Measurements from ENCODE around the gene RAET1E.

- TF ChIP-seq, protein P1, sequence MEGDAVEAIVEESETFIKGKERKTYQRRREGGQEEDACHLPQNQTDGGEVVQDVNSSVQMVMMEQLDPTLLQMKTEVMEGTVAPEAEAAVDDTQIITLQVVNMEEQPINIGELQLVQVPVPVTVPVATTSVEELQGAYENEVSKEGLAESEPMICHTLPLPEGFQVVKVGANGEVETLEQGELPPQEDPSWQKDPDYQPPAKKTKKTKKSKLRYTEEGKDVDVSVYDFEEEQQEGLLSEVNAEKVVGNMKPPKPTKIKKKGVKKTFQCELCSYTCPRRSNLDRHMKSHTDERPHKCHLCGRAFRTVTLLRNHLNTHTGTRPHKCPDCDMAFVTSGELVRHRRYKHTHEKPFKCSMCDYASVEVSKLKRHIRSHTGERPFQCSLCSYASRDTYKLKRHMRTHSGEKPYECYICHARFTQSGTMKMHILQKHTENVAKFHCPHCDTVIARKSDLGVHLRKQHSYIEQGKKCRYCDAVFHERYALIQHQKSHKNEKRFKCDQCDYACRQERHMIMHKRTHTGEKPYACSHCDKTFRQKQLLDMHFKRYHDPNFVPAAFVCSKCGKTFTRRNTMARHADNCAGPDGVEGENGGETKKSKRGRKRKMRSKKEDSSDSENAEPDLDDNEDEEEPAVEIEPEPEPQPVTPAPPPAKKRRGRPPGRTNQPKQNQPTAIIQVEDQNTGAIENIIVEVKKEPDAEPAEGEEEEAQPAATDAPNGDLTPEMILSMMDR (conservative IDR thresholded peaks at IDR 0.05; ENCODE audit: low read depth in 2 of 2): no peak
- TF ChIP-seq EZH2phosphoT487 (IDR thresholded peaks at IDR 0.05; ENCODE audit: unreplicated experiment) (no peak), NANOG (IDR thresholded peaks at IDR 0.05; ENCODE audit: borderline replicate concordance) (no peak), POLR2AphosphoS5 (IDR thresholded peaks at IDR 0.05; ENCODE audit: low read depth) (no peak)
- TF ChIP-seq, protein P2, sequence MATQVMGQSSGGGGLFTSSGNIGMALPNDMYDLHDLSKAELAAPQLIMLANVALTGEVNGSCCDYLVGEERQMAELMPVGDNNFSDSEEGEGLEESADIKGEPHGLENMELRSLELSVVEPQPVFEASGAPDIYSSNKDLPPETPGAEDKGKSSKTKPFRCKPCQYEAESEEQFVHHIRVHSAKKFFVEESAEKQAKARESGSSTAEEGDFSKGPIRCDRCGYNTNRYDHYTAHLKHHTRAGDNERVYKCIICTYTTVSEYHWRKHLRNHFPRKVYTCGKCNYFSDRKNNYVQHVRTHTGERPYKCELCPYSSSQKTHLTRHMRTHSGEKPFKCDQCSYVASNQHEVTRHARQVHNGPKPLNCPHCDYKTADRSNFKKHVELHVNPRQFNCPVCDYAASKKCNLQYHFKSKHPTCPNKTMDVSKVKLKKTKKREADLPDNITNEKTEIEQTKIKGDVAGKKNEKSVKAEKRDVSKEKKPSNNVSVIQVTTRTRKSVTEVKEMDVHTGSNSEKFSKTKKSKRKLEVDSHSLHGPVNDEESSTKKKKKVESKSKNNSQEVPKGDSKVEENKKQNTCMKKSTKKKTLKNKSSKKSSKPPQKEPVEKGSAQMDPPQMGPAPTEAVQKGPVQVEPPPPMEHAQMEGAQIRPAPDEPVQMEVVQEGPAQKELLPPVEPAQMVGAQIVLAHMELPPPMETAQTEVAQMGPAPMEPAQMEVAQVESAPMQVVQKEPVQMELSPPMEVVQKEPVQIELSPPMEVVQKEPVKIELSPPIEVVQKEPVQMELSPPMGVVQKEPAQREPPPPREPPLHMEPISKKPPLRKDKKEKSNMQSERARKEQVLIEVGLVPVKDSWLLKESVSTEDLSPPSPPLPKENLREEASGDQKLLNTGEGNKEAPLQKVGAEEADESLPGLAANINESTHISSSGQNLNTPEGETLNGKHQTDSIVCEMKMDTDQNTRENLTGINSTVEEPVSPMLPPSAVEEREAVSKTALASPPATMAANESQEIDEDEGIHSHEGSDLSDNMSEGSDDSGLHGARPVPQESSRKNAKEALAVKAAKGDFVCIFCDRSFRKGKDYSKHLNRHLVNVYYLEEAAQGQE (IDR thresholded peaks at IDR 0.05; ENCODE audit: unreplicated experiment): no peak
Observed at GRCh38 chr6:149890629-149891045, 7.3 kb downstream of the RAET1E start.
